NCI-H2107 treated with DMSO at 0.1 percent for 48 hours (cell line): Measurements from ENCODE around the gene PACS1.

Experiments
- DNase-seq: peaks from one replicate; lab custom pipeline; 2025; ENCODE audit not compliant: unreplicated experiment; lab: John Stamatoyannopoulos, UW

PACS1 gene

GRCh38 chr11:66176650-66177049 lies 106.6 kb downstream of the PACS1 start:
- DNase-seq: no peak

DNA sequence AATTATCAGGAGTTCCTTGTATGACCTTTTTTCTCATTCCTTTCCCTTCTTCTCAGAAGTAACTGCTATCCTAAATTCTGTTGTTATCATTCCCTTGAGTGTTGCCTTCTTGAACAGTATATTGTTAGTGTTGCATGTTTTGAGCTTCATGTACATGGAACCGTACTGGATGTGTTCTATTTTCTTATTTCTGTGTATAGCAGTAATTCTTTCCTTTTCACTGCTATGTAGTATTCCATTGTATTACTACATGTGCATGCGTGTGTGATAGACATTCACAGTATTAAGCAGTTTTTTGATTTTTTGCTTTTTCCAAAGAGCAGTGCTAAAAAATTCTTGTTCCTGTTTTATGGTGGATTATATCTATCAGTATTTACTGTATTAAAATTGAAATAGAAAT lies 108.1 kb downstream of the PACS1 start:
- DNase-seq: no peak

DNA sequence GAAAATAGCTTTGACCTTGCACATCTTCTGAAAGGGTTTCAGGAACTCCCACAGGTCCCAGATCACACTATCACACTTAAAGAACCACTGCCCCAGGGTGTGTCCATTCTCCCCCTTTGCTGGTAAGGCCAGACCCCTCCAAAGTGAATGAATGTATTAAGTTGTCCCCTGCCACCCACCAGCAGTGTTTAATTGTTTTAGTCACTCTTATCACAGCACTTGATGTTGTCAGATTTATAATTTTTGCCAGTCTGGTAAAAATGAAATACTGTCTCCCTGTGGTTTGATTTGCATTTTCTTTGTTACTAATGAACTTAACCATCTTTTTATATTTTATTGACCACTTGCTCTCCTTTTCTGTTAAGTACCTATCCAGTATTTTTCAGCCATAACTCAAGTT lies 108.8 kb downstream of the PACS1 start:
- no peak for DNase-seq

GRCh38 chr11:66181632-66182315 lies 111.7 kb downstream of the PACS1 start:
- no peak for DNase-seq

DNA sequence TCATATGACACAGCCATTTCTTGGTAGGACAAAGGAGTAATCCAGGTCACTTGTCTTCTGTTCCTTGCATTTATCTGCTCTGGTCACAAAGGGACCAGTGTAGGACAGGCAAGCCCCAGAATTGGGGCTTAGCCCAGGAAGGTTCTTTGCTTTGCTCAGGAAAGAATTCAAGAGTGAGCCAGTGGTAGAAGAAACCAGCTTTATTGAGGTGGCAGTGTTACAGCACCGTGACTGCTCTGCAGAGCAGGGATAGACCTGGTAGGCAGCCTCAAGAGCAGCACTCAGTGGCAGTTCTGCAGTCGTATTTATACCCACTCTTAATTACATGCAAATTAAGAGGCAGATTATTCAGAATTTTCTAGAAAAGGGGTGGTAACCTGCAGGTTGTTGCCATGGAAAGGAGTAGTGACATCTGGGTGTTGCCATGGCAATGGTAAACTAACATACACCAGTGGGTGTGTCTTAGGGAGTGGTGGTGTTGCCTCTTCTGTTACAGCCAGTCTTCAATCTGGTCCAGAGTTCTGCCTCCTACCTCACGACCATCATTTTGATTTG lies 113.5 kb downstream of the PACS1 start:
- DNase-seq: no peak

- DNase-seq: no peak
Observed at GRCh38 chr11:66184728-66185127, 114.7 kb downstream of the PACS1 start.

GRCh38 chr11:66186470-66186869 lies 116.4 kb downstream of the PACS1 start:
- no peak for DNase-seq

GRCh38 chr11:66187453-66187852 lies 117.4 kb downstream of the PACS1 start:
- no peak for DNase-seq

- no peak for DNase-seq
Observed at GRCh38 chr11:66188580-66188979, 118.5 kb downstream of the PACS1 start.

DNA sequence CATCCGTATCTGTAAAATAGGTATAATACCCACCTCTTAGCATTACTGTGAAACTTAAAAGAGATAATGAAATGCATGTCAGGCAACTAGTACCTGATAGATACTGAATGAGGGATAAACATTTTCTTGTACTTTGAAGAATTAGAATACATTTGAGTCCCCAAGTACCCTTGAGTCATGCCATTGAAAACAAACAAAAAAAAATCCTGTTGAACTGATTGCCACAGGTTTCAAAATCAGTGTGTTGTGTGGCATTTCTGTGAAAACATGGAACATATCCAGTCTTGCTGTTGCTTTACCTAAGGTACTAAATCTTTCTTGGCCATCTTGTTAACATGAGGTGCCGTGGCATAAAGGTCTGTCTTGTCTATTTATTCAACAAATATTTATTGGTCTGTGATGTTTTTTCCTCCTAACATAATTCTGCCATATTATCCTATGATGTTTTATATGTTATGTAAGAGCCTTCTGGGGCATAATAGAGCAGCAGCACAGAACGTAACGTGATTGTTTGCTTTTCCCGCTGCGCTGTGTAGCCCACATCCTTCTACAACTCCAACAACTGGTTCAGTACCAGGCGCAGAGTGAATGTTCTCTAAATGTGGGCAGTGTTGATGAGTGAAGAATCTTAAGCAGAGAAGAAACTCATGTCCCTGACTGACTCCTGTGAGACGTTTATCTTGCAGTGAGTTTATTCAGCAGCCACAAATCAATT lies 119.1 kb downstream of the PACS1 start:
- DNase-seq: no peak

- no peak for DNase-seq
Observed at GRCh38 chr11:66190786-66191185, 120.7 kb downstream of the PACS1 start.

DNA sequence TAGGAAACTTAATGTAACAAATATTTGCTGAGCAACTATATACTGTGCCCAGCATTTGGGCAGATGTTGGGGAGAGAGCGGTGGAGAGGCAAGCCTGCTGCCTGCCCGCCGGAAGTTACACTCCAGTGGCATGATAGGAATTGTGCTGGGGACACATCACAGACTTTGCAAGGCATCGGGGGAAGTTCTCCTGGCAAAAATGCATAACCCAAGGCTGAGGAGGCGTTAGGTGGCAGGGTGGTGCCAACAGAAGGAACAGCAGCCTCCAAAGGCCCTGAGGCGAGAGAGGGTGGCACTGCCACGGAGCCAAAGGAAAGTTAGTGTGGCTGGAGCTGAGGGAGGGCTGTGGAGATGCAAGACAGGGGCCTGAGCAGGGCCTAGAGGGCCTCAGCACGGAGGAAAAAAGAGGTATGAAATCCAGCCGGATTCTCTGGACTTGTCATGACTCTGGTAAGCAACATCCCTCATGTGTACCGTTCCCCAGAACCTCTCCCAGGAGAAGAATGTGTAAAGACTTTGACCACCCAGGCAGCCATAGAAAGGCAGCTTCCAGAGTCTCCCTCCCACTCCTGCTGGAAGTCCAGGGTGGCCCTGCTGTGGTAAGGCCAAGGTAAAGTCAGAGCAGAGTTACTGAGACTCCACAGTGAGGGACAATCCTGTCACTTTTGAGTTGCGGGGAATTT lies 122.2 kb downstream of the PACS1 start:
- DNase-seq: no peak

DNA sequence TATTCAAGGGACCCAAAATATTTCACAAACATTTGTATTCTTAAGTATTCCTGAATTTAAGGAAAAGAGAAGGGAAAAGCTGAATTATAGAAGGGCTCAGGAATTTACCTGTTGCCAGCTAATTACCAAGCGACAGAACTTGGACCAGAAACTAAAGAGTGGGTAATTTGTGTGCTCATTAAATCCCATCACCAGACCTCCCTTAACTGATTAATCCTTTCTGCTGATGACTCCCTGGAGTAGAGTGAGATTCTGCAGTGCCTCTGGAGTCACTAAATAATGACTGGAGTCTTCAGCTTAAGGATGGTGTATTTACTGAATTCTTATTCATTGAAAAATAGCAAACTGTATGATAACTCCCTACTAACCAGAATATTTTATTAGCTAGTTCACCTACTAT lies 124.3 kb downstream of the PACS1 start:
- DNase-seq: no peak

DNA sequence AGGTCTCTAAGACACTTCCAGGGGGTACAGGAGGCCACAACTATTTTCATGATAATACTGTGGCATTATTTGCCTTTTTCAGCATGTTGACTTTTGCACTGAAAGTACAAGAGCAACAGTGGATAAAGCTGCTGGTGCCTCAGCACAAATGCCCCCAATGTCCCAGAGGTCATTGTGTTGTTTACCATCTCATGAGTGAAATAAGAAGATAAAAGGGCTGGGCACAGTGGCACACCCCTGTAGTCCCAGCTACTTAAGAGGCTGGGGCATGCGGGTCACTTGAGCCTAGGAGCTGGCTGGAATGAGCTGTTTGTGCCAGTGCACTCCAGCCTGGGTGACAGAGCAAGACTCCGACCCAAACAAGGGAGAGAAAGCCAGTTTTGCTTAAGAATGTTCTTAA lies 125.8 kb downstream of the PACS1 start:
- no peak for DNase-seq

- no peak for DNase-seq
Observed at GRCh38 chr11:66203847-66204246, 133.8 kb downstream of the PACS1 start.

GRCh38 chr11:66204412-66204811 lies 134.3 kb downstream of the PACS1 start:
- no peak for DNase-seq

- DNase-seq: no peak
Observed at GRCh38 chr11:66207816-66208215, 137.7 kb downstream of the PACS1 start.

GRCh38 chr11:66211100-66211499 lies 141.0 kb downstream of the PACS1 start:
- no peak for DNase-seq

DNA sequence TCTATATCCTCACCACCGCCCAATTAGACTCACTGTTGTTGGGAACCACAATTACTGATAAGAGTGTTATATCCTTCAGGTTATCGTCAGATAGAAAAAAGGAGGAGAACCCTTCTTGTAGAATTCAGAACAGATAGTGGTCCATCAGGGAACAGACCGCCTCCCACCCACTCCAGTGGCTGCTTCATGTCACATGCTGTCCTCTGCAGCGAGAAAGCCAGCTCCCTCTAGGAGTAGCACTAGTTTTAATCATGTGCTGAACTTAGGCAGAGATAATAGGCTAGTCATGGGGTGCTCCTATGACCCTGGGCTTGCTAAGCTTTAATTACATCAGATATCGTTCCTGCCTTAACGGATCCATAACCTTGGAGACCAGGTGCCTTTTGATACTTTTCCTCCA lies 146.8 kb downstream of the PACS1 start:
- DNase-seq: no peak

GRCh38 chr11:66218036-66218435 lies 148.0 kb downstream of the PACS1 start:
- DNase-seq: peak; percentile 12

DNA sequence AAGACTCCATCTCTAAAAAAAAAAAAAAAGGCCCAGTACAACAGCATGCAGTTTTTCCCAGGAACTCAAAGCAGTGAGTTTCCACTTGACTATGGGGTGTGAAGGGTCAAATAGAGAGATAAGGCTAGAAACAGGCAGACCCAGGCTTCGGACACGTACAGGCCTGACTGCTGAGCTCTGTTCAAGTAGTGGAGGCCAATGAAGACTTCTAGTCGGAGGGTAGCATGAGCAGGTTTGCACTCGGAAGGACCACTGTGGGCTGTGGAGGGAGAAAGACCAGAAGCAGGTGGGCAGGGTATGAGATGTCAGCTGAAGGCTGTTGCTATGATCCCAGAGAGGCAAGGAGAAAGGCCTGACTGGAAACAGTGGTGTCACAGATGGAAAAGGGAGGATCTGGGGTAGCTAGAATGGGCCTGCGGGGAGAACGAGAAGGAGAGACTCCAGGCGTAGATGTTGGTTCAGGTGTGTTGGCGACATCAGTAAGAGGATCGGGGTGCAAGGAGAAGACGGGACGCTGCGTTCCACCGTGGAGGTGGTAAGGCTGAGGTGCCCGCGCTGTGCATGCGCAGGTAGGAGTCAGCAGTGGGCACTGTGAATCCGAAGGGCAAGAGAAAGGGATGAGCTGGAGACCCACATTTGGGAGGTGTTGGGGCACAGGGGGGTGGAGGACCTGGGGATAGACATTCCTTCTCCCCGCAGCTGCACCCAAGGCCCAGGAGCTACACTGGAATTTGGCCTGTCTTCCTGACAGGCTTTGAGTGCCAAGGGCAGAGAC lies 149.0 kb downstream of the PACS1 start:
- no peak for DNase-seq
